Colonic mucosa (tissue), 4 donors: ENCODE measurements around the gene RIPOR3. TPM values are rescaled to one million over a fixed set of nuclear protein-coding genes. Genes with fewer than 3 reads are reported as not detected.
A peak's percentile ranks its signal among the peaks of the same experiment; 100 is the strongest.

ENCODE experiments used
- DNase-seq: peaks from one replicate; pipeline ENCODE4 v3.0.0-alpha.2; 2020
- H3K27ac ChIP-seq: fragments of 200-600 bp; one replicate; pipeline ENCODE4 v1.8.0; 2021
- H3K27me3 ChIP-seq: fragments of 200-600 bp; one replicate; pipeline ENCODE4 v1.8.0; 2021
- H3K36me3 ChIP-seq: fragments of 200-600 bp; one replicate; pipeline ENCODE4 v1.8.0; 2021
- H3K4me1 ChIP-seq: fragments of 200-600 bp; one replicate; pipeline ENCODE4 v1.8.0; 2021; ENCODE audit warnings: mild to moderate bottlenecking
- H3K4me3 ChIP-seq: fragments of 200-600 bp; one replicate; pipeline ENCODE4 v1.8.0; 2021
- H3K9ac ChIP-seq, 2 donors: one replicate each; pipeline ENCODE4 v1.7.0; 2013; ENCODE audit warnings: control low read depth in 2 of 2, low read depth in 2 of 2, low read length in 2 of 2
- H3K9me3 ChIP-seq: fragments of 200-600 bp; one replicate; pipeline ENCODE4 v1.8.0; 2021
- CTCF ChIP-seq: fragments of 200-600 bp; IDR thresholded peaks from one replicate; pipeline ENCODE4 v1.8.0; 2022; ENCODE audit warnings: antibody characterized with exemption, mild to moderate bottlenecking
- intact Hi-C: fragments of 100-400 bp; cut with DNase I; formaldehyde crosslinking; loops from one replicate; pipeline ENCODE4 v1.14.1; 2022
- total RNA-seq, 2 donors: library from RNA; stranded (reverse); fragmentation: NEBNext Ultra II Directional in 1 of 2; extraction: Animal tissue kit (Norgen Biotek cat#: 25700) in 1 of 2; gene quantifications; one replicate each; pipeline ENCODE4 v1.2.1, GENCODE V29; 2021
- donor health status: healthy.
- donor health status: DM: no; HTN: no; CAD: no.
- donor health status: DM: no; HTN: no; CAD: no.

Gene RIPOR3
- total RNA-seq, 2 donors from 2014 or later, result 1.9 to 2.9 TPM

GRCh38 chr20:50635676-50636600, 55.4 kb downstream of the RIPOR3 start:
- H3K9me3 ChIP-seq, result no peaks in the 10 kb centered on the region
- peak; percentile 72 for DNase-seq
- no peaks in the 10 kb centered on the region for H3K4me1 ChIP-seq
- no peak overlapping the region for H3K4me3 ChIP-seq
- peak overlapping the region in 1 of 2 donors; percentile 12 for H3K9ac ChIP-seq
- H3K27me3 ChIP-seq, result no peaks in the 10 kb centered on the region
- intact Hi-C loops, result no loop called here
- H3K36me3 ChIP-seq, result no peaks in the 10 kb centered on the region
- TF ChIP-seq CTCF, result peak; percentile 91
- no peak overlapping the region for H3K27ac ChIP-seq

GRCh38 chr20:50635014-50635557, 56.3 kb downstream of the RIPOR3 start:
- TF ChIP-seq CTCF, result no peak
- no peaks in the 10 kb centered on the region for H3K27me3 ChIP-seq
- no peaks in the 10 kb centered on the region for H3K36me3 ChIP-seq
- no peak overlapping the region for H3K9ac ChIP-seq
- H3K9me3 ChIP-seq, result no peaks in the 10 kb centered on the region
- intact Hi-C loops, result no loop called here
- no peak overlapping the region for H3K27ac ChIP-seq
- H3K4me1 ChIP-seq, result no peaks in the 10 kb centered on the region
- no peak for DNase-seq
- H3K4me3 ChIP-seq, result no peak overlapping the region

GRCh38 chr20:50634191-50634590, 57.2 kb downstream of the RIPOR3 start:
- H3K4me1 ChIP-seq, result no peaks in the 10 kb centered on the region
- no peaks in the 10 kb centered on the region for H3K36me3 ChIP-seq
- no peak overlapping the region for H3K4me3 ChIP-seq
- DNase-seq, result no peak
- no peaks in the 10 kb centered on the region for H3K9me3 ChIP-seq
- H3K27me3 ChIP-seq, result no peaks in the 10 kb centered on the region
- intact Hi-C loops, result no loop called here
- H3K9ac ChIP-seq, result no peak overlapping the region
- H3K27ac ChIP-seq, result no peak overlapping the region
- TF ChIP-seq CTCF, result no peak

GRCh38 chr20:50633361-50633760, 58.0 kb downstream of the RIPOR3 start:
- no peaks in the 10 kb centered on the region for H3K27me3 ChIP-seq
- no peak for TF ChIP-seq CTCF
- DNase-seq, result no peak
- no peak overlapping the region for H3K9ac ChIP-seq
- H3K4me3 ChIP-seq, result no peak overlapping the region
- H3K4me1 ChIP-seq, result no peaks in the 10 kb centered on the region
- no peak overlapping the region for H3K27ac ChIP-seq
- no peaks in the 10 kb centered on the region for H3K9me3 ChIP-seq
- H3K36me3 ChIP-seq, result no peaks in the 10 kb centered on the region
- intact Hi-C loops, result no loop called here

- TF ChIP-seq CTCF, result no peak
- DNase-seq, result no peak
- Histone ChIP-seq H3K9me3 (no peaks in the 10 kb centered on the region), H3K36me3 (no peaks in the 10 kb centered on the region), H3K27me3 (no peaks in the 10 kb centered on the region), H3K9ac (no peak overlapping the region), H3K4me3 (no peak overlapping the region), H3K4me1 (no peaks in the 10 kb centered on the region), H3K27ac (no peak overlapping the region)
- intact Hi-C loops, result no loop called here
Observed at GRCh38 chr20:50632701-50633100, 58.6 kb downstream of the RIPOR3 start.
